Measurements from ENCODE around the gene DNAJB1.

DNA sequence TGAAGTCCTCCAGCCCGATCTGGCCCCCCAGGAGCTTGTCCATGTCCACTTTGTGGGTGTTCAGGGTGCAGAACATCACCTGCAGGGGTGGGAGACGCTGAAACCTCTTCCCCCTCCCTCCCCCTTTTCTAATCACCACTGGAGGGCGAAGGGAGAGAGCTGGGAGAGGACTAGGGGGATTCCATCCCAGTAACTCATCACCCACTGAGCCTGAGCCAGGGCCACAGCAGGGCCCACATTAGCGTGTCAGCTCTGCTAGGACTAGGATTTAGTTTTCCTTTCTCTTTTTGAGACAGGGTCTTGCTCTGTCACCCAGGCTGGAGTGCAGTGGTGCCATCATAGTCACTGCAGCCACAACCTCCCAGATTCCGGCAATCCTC, 37.5 kb downstream of the DNAJB1 start:
- TF ChIP-seq CTCF (conservative IDR thresholded peaks at IDR 0.05; ENCODE audit: low read length) = no peak
- TF ChIP-seq EZH2phosphoT487 (IDR thresholded peaks at IDR 0.05; ENCODE audit: borderline replicate concordance) = no peak

All from Loucy (cell line).